T-helper 1 cell treated with Interleukin-12 subunit alpha and Interleukin-12 subunit beta and Interleukin-4 antibody, amounts not matched to agents 30 ng/mL and 1 ng/mL, for 36 hours (primary cell): ENCODE data around the gene VPS16. TPM values are rescaled to one million over a fixed set of nuclear protein-coding genes. Genes with fewer than 3 reads are reported as not detected.
"Not testable (repeated sequence)": the region's sequence is repeated elsewhere in the genome, so short reads cannot be mapped to it uniquely, and the experiment has no call there.

Experiments
- intact Hi-C: fragments of 100-400 bp; cut with micrococcal nuclease; formaldehyde crosslinking; loops from one replicate; pipeline ENCODE4 v1.15.1; 2024
- total RNA-seq: library from RNA; stranded (reverse); gene quantifications from 2 replicates; pipeline ENCODE4 v1.2.3, GENCODE V29; 2022

Gene VPS16
- total RNA-seq, 1 donor from 2014 or later: 61.1 TPM

DNA sequence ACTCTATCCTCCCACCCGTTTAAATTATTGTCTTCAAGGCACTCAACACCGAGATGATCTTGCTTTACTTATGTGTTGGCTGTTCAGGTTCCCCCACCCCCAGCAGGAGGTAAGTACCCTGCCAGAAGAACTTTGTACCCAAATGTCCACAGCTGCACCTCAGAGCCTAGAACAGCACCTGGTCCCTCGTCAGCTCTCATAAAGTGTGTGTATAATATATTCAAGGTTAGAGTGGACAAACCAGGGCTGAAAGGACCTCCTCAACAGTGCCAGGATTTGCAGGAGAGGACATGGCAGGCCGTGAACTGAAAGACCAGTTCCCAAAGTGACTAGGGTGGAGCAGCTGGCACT is 34.2 kb upstream of the VPS16 start:
- intact Hi-C loops: no loop called here

DNA sequence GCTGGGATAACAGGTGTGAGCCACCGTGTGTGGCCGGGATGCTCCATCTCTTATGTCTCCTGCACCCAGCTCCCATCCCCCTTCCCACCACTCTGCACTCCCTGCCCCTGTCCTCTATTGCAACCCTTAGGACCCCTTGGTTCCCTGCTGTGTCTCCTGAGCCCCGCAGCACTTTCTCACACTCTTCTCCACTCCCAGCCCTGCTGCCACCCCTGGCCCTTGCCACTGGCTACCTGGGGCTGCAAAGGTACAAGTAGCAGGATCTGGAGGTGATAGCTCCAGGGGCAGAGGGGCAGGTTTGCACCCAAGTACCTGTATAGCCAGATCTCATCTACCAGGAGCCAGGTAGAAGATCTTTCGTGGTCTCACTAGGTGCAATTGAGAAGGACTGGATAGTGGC is 33.5 kb upstream of the VPS16 start:
- intact Hi-C loops: no loop called here

DNA sequence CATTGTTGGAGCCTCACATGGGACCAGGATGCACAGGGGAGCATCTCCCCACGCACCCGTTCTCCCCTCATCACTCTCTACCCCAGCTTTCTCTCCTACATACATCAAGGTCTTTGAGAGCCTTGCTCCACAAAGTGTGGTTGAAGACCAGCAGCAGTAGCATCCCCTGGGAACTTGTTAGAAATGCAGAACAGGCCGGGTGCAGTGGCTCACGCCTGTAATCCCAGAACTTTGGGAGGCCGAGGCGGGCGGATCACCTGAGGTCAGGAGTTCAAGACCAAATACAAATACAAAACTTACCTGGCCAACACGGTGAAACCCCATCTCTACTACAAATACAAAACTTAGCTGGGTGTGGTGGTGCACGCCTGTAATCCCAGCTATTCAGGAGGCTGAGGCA is 32.6 kb upstream of the VPS16 start:
- intact Hi-C loops: not testable (repeated sequence)

DNA sequence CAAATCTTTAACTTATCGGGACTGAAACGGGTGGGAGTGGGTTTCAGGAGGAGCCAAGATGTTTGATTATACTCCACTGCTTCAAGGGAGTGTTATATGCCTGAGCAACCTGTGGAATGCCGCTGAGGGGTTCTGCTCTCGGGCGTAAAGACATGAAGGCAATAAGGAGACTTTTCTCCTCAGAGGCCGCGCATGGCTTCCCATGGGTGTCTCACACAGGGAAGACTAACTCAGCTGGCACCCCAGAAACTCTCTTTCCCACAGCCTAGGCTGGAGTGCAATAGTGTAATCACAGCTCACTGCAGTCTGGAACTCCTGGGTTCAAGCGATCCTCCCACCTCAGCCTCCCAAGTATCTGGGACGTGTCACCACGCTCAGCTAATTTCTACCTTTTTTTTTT is 30.9 kb upstream of the VPS16 start:
- intact Hi-C loops: no loop called here

DNA sequence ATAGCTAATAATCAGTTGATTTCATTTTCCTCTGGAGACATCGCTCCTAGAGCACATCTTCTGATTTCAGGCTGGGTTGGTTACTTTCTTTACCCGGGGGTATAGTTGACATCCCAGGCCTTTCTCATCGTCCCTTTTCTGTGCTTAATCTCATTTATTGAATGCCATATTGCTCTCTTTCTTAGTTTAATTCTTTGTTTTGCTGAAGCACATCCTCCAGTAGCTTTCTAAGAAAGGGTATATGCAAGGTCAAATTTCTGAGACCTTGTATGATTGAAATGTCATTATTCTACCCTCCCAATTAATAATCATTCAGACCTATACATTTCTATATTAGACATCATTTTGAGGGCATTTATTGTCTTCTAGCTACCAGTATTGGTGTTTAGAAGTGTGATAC is 28.4 kb upstream of the VPS16 start:
- intact Hi-C loops: no loop called here

DNA sequence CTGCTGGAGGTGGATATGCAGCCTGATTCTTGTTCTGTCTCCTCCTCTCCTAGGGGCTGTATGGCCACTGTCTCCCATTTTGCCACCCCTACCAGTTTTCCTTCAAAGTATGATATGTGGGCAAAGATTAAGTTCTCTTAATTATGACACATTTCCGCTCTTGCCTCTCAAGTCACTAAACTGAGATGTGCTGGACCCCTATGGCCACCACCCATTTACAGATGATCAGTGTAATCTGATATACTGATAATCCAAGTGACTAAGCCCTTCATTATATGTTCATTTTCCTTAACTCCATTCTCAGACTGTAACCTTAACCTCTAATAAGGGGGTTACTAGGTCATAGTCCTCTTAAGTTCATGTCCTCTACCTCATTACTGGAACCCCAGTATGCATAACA is 26.5 kb upstream of the VPS16 start:
- intact Hi-C loops: no loop called here

DNA sequence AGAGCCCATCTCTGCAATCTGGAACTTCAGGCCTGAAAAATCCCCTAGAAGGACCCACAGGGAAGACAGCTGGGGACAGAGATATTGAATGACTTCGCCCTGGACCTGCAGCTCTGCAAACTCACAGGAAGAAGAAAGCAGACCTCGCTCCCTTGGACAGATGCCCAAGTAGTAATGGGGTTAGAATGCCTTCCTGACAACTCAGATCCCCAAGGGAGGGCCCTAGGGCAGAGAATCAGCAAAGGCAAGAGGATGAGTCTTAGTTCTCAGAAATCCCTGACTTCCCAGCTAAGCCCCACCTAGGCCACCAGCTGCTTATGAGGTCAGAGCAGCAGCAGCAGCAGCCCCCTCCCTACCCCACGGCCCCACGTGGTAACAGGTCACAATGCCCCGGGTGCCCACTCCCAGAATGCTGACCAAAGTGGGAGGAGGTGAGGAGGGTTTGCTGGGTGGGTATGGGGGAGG is 25.9 kb upstream of the VPS16 start, which contains the start of gene C20orf141:
Gene C20orf141 (plus strand): TSS at position 401 of the 465 bp plus-strand sequence. CDS start 198 bp downstream, outside the sequence.
- intact Hi-C loops: no loop called here

DNA sequence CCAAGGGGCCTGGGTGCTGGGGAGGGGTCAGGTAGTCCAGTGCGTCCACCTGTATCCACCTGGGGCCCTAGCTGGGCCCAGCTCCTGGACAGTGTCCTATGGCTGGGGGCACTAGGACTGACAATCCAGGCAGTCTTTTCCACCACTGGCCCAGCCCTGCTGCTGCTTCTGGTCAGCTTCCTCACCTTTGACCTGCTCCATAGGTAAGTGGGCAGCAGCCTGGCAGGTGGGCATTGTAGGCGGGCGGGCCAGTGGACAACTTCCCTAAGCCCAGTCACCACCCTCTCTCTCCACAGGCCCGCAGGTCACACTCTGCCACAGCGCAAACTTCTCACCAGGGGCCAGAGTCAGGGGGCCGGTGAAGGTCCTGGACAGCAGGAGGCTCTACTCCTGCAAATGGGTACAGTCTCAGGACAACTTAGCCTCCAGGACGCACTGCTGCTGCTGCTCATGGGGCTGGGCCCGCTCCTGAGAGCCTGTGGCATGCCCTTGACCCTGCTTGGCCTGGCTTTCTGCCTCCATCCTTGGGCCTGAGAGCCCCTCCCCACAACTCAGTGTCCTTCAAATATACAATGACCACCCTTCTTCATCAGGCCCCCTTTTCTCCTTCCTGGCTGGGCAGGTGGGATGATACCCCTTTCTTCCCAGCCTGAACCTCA is 25.2 kb upstream of the VPS16 start:
- intact Hi-C loops: no loop called here

DNA sequence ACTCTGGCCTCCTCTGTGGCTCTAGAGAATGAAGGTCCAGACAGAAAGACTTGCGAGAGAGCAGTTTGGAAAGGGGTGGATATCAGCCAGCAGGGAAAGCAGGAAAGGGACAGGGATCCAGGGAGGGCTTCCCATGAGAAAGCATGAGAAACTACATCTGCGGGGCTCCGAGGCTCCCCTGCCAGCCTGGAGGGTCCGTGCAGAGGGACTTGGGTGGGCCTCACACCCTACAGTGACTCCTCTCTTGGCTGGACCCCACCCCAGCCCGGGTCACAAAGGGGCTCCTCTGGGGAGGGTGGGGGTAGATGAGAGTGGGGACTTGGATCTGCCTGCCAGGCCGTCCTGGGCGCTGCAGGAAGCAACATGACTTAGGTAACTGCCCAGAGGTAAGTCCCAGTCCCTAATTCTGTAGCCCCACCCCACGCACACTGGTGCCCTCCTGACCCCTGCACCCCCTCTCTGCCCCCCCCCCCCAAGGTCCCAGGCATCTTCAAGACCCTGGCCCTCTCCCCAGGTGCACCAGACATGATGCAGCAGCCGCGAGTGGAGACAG is 24.4 kb upstream of the VPS16 start, which contains the start of gene TMEM239:
Gene TMEM239 (plus strand): TSS at position 335 of the 553 bp plus-strand sequence. CDS start 191 bp downstream, at position 526.
- intact Hi-C loops: no loop called here

DNA sequence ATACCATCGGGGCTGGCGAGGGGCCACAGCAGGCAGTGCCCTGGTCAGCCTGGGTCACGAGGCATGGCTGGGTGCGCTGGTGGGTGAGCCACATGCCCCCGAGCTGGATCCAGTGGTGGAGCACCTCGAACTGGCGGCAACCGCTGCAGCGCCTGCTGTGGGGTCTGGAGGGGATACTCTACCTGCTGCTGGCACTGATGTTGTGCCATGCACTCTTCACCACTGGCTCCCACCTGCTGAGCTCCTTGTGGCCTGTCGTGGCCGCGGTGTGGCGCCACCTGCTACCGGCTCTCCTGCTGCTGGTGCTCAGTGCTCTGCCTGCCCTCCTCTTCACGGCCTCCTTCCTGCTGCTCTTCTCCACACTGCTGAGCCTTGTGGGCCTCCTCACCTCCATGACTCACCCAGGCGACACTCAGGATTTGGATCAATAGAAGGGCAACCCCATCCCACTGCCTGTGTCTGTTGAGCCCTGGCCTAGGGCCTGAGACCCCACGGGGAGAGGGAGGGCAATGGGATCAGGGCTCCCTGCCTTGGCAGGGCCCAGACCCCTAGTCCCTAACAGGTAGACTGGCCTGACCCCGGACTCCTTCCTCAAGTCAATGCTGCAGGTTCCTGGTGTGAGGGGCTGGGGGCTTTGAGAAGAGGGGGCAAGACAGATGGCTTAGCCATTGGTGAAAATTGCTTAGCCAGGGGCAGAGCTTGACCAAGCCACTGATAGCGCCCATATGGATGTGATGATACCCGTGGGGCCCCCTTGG is 23.8 kb upstream of the VPS16 start:
- intact Hi-C loops: no loop called here

DNA sequence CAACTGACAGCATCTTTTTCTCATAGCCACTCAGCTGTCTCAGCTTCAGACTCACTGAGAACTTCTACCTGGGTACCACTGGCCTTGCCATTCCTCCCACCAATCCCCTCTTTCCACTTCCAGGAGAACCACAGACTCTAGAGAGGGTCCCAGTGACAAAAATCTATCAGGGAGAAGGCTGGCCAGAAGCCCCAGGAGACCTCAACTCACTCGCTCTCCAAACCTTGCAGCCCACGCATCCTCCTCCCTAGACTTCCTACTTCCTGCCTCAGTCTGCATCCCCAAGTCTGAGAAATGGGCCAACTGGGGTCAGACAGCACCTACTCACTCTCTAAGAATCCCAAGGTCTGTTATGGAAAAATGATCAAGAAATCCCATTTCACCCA is 23.2 kb upstream of the VPS16 start:
- intact Hi-C loops: no loop called here

DNA sequence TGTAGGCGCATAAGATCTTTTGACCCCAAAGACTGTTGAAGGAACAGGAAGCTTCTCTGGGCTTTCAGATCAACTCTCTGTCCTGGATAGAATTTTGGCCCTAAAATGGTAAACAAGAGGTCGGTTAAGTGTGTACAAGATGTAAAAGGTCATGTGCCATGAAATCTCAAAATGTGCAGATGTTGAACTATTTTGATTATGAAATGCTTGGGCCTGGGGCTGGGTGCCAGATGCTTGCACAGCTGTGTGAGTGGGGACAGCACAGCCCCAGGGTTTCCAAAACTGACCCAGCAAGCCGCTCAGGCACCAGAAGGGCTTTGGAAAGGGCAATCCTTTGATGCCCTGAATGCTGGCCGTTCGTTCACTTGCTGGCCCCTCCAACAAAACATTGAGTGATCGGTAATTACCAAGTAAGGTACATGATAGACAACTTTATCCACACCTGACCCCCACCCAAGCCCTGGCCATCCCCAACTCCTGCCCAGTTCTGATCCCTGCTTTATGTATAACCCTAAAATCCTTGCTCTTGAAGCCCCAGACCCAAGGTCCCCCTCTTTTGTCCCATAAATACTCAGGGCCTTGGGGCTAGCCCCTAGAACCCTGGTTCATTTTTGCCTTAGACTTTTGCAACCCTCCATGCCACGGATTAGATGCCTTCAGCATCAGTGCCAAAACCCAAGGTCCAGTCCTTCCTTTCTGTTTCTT is 22.5 kb upstream of the VPS16 start:
- intact Hi-C loops: no loop called here

DNA sequence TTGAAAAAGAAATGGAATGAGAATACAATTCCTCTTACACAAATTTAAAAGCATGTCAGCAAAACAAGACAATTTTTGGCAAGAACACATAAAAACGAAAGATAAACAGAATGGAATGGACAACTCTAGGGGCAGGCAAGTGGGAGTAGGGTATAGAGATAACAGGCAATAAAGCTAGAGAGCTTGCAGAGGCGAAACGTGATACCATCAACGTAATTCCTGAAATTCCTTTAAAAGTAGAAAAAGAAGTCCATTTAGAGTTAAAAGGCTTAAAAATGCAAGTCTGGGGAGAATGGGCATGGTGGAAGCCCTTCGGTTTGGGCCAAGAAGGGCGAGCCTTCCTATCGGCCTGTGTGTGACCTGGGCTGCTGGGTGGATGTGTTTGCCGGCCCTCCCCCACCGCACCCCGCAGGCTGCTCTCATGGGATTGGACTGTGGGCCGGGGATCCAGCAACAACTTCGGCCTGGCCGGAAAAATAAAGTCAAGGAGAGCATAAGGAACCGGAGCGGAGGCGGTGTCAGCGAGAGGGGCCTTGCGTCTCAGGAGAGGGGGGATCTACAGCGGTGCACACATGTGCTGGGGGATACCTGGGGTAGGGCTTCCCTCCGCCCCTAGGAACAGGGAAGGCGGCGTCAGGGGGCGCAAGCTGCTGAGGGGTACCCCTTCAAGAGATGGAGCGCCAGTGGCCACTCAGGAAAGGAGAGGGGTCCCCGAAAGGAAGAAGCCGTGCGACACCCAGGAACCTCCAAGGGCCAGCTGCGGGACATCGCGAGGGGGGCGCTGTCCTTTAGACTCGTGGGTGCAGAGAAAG is 20.3 kb upstream of the VPS16 start:
- intact Hi-C loops: no loop called here

DNA sequence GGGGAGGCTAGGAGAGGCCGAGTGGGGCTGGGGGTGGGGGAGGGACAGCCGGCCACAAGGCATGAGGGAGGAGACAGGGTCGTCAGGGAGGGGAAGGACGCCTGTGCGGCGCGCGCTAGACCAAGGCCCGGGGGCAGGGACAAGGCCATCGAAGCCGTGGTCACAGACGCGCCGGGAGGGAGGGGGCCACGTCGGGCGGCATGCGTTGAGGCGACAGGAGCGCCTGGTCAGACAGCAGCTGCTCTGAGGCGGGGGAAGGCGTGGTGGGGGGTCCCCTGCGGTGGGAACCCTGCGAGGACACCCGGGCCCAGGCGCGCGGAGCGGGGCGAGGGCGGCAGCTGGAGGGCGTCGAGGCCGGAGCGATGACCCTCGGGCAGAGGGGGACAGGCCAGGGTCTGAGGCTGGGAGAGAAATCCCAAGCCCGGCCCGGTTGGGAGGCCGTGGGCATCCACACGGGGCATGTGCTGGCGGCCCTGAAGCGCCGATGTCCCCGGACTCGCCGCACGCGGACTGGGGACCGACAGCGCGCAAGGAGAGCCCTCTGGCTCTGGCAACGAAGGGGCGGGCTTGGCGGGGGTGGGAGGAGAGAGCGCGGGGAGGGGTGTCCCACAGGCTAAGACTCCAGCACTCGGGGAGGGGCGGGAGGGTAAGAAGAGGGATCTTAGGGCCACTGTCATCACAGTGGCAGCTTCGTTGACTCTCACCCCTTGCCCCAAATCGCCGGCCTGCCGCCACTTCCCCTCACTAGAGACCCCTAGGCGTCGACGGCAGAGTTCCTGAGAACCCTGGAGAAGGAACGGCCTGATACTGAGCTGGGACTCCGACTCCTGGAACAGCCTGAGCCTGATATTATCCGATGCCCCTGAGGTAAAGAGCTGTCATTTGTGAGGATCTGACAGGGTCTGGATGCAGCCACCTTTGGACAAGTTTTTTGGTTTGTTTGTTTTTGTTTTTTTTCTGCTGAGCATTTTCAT is 19.4 kb upstream of the VPS16 start:
- intact Hi-C loops: no loop called here

DNA sequence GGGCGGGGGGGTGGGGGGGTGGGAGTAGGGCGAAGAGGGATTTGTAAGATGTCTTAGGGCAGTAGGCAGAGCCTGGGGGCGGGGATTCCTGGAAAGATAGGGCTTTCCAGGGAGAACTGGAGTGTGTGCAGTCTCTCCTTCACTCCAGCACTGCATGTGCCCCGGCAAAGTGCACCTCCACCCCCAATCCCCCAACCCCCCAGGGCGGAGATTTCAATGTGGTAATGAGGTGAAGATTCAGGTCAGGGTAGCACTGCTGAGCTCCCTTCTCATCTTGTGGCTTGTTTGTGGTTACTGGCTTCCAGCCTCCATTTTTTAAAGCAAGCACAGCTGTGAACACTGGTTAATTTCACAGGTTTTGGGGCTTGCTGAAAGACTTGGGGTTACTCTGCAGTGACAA is 18.5 kb upstream of the VPS16 start:
- intact Hi-C loops: no loop called here

DNA sequence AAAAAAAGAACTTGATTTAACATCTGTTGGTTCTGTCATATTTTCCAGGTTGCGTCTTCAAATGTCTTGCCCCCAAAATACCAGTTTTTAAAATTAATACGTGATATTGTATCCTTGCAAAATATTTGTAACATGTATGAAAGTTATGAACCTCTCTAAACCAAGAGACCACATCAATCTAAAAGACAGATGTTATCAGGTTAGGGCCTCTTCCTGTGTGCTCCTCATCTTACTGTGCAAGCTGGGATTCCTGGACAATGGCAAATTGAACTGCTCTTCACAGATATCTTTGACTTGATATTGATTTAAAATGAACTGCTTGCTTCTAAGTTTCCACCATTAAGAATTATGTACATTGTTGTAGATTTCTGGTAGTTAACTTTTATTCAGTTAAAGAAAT is 14.8 kb upstream of the VPS16 start:
- intact Hi-C loops: no loop called here

DNA sequence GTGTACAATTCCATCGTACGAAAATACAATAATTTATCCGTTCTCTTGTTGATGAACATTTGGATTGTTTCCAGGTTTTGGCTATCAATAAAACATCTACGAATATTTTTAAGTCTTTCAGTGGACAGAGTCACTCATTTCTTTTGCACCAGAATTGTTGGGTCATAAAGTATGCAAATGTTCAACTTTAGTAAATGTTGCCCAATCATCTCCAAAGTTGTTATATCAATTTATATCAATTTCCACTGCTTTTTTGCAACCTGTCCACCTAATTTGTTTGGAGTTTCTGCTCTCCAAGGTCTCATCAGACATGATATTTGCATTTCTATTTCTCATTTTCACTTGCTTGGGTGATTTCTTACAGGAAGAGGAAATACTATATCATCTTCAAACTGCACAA is 13.9 kb upstream of the VPS16 start:
- intact Hi-C loops: no loop called here

DNA sequence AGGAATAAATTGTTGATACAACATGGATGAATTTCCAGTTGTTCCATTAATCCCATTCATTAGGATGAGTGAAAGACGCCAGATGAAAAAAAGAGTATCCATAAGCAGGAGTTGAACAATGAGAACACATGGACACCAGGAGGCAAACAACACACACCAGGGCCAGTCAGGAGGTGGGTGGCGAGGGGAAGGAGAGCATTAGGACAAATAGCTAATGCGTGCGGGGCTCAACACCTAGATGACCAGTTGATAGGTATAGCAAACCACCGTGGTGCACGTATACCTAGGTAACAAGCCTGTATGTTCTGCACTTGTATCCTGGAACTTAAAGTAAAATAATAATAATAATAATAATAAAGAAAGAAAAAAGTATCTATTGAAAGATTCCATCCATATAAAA is 11.2 kb upstream of the VPS16 start:
- intact Hi-C loops: no loop called here

DNA sequence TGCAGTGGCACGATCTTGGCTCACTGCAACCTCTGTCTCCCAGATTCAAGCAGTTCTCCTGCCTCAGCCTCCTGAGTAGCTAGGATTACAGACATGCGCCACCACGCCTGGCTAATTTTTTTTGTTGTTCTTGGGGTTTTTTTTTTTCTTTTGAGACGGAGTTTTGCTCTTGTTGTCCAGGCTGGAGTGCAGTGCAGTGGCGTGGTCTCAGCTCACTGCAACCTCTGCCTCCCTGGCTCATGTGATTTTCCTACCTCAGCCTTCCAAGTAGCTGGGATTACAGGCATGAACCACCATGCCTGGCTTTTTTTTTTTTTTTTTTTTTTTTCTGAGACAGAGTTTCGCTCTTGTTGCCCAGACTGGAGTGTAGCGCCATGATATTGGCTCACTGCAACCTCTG is 9.3 kb upstream of the VPS16 start:
- intact Hi-C loops: not testable (repeated sequence)

DNA sequence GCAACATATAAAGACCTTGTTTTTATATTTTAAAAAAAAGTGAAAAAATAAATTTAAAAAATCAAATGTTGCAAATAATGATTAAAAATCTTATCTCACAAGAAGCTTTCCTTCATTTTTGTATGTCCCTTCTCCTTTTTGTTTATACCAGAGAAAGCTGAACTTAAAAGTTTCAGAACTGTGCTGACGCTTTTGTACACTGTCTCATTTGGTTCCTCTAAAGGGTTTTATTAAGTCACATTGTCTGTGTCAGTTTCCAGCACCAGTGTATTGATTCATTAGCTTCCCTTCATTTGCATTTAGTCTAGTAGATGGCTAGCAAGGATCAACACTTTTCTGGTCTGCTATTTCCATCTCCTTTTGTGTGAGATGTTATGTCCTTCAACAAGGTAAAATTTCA is 6.8 kb upstream of the VPS16 start:
- intact Hi-C loops: no loop called here
